ENCODE measurements around the gene ADAMTSL1.

DNA sequence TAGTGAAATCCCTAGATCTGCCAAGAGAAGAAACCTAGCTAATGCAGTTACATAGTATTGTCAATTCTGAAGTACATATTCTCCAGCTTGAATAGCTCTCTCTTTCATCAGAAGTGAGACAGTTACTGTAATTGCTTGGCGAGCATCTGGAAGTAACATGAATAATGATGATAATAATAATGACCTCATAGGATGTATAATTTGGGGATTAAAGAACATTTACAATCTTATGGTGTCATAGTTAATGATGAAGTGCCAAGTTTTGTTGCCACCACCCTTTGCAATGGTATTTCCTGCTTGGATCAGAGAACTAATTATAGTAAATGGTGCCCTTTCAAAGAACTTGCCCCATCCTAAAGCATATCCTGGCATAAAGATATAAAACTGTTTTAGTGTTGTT lies 201.4 kb downstream of the ADAMTSL1 start:
- TF ChIP-seq, protein P1, sequence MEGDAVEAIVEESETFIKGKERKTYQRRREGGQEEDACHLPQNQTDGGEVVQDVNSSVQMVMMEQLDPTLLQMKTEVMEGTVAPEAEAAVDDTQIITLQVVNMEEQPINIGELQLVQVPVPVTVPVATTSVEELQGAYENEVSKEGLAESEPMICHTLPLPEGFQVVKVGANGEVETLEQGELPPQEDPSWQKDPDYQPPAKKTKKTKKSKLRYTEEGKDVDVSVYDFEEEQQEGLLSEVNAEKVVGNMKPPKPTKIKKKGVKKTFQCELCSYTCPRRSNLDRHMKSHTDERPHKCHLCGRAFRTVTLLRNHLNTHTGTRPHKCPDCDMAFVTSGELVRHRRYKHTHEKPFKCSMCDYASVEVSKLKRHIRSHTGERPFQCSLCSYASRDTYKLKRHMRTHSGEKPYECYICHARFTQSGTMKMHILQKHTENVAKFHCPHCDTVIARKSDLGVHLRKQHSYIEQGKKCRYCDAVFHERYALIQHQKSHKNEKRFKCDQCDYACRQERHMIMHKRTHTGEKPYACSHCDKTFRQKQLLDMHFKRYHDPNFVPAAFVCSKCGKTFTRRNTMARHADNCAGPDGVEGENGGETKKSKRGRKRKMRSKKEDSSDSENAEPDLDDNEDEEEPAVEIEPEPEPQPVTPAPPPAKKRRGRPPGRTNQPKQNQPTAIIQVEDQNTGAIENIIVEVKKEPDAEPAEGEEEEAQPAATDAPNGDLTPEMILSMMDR (IDR thresholded peaks at IDR 0.05; ENCODE audit: insufficient read depth, low read length) = no peak
- TF ChIP-seq SPI1 (IDR thresholded peaks at IDR 0.05; ENCODE audit: borderline replicate concordance, low read depth) (no peak), REST (IDR thresholded peaks at IDR 0.05; ENCODE audit: insufficient replicate concordance, low read depth) (no peak), POLR2AphosphoS5 (IDR thresholded peaks at IDR 0.05; ENCODE audit: low read depth) (no peak), GABPA (IDR thresholded peaks at IDR 0.05; ENCODE audit: low read depth) (no peak)

Data from HL-60 (cell line).